ENCODE results near the gene ROCK1. TPM values are rescaled to one million over a fixed set of nuclear protein-coding genes. Genes with fewer than 3 reads are reported as not detected.

ROCK1 gene
- total RNA-seq, 4 donors from 2014 or later = 11.5 to 27.3 (median 18.4) TPM

DNA sequence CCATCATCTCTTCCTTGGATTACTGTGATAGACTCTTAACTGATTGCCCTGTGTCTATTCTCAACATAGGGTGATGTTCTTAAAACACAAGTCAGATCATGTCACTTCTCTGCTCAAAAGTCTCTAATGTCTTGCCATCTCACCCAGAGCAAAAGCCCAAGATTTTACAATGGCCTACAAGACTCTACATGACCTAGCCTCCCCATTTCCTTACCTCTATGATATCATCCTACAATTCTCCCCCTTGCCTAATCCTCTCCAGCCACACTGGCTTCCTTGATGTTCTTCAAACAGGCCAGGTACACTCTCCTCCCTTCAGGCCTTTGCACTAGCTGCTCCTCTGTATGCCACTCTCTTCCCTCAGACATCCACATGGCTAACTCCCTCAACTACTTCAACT, 55.1 kb downstream of the ROCK1 start:
- intact Hi-C loops (cut with DNase I; ENCODE audit: low total_unique reads) = no loop called here
- no peak for TF ChIP-seq POLR2A (IDR thresholded peaks at IDR 0.05)
- TF ChIP-seq CTCF (IDR thresholded peaks at IDR 0.05) = no peak
- H3K4me3 ChIP-seq (ENCODE audit: low read depth, poor library complexity, severe bottlenecking) = no peak overlapping the region
- DNase-seq (ENCODE audit: low spot score in 2 of 2) = no peak

DNA sequence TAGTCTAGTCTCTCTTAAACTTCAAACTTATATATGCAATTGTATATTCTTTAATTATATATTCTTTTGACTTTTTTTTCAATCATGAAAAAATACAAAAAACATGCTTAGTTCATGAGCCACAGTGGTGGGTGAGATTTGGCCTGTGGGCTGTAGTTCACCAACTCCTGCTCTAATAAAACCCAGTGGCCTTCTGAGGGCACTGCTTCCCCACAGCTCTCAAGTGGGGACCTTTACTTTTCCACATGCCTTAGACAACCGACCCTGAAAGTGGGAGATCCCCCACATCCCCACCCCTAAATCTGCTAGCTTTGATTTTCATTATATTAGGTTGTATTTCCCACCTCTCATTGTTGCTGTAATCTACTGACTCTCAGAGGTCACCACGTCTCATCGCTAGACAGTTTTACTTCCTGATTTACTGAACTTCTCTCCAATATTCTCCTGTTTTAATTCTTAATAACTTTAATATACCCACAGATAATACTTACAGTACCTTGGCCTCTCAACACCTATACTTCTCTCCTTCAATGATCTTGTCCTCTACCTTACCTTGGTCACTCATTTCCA, 57.3 kb downstream of the ROCK1 start:
- TF ChIP-seq CTCF (IDR thresholded peaks at IDR 0.05) (no peak), POLR2A (IDR thresholded peaks at IDR 0.05) (no peak)
- H3K4me3 ChIP-seq (ENCODE audit: low read depth, poor library complexity, severe bottlenecking) = no peak overlapping the region
- DNase-seq (ENCODE audit: low spot score in 2 of 2) = no peak
- intact Hi-C loops (cut with DNase I; ENCODE audit: low total_unique reads) = no loop called here
- WGBS, 2 donors = 79% methylated on average over 3 of the region's 3 CpGs

DNA sequence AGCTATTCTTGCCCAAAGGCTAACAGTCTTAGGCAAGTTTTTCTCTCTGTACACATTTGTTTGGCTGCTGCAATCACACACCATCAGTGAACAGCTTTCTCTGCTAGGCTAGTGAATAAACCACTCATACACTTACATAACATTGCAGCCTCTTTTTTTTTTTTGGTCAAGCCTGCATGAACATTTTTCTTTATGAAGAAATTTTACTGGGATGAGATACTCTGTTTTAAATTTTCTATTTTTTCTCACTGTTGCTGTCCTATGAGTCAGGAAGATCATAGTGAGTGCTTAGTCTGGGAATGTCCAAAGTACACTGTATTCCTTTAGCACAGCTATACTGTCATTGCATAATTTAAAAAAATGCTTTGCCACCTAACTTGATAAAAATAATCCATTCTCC, 58.5 kb downstream of the ROCK1 start:
- H3K4me3 ChIP-seq (ENCODE audit: low read depth, poor library complexity, severe bottlenecking) = no peak overlapping the region
- no peak for DNase-seq (ENCODE audit: low spot score in 2 of 2)
- intact Hi-C loops (cut with DNase I; ENCODE audit: low total_unique reads) = no loop called here
- no peak for TF ChIP-seq POLR2A (IDR thresholded peaks at IDR 0.05)
- no peak for TF ChIP-seq CTCF (IDR thresholded peaks at IDR 0.05)

GRCh38 chr18:21052385-21052784, 59.2 kb downstream of the ROCK1 start:
- no peak for TF ChIP-seq POLR2A (IDR thresholded peaks at IDR 0.05)
- no peak for TF ChIP-seq CTCF (IDR thresholded peaks at IDR 0.05)
- WGBS, 2 donors = 91 to 92% methylated on average over 5 of the region's 5 CpGs
- DNase-seq (ENCODE audit: low spot score in 2 of 2) = no peak
- intact Hi-C loops (cut with DNase I; ENCODE audit: low total_unique reads) = no loop called here
- H3K4me3 ChIP-seq (ENCODE audit: low read depth, poor library complexity, severe bottlenecking) = no peak overlapping the region

DNA sequence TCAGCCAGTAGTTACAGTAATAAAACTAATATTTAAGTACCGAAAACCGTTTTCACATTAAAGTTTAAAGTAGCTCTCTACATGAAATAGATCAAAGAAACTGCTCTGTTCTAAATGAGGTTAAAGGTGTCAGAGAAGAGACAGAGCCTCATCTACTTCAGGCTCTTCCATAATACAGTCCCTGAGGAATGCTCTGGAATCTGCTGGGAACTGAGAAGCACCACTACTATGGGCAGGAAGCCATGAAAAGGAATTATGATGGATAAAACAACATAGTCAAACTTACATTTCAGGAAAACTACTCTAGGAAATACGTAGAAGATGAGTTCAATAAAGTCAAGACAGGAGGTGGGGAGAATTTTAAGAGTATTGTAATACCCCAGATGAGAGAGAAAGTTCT, 60.0 kb downstream of the ROCK1 start:
- intact Hi-C loops (cut with DNase I; ENCODE audit: low total_unique reads) = no loop called here
- no peak for TF ChIP-seq POLR2A (IDR thresholded peaks at IDR 0.05)
- H3K4me3 ChIP-seq (ENCODE audit: low read depth, poor library complexity, severe bottlenecking) = no peak overlapping the region
- no peak for DNase-seq (ENCODE audit: low spot score in 2 of 2)
- WGBS, 2 donors = 74 to 83% methylated on average over 3 of the region's 3 CpGs

GRCh38 chr18:21049306-21049705, 62.3 kb downstream of the ROCK1 start:
- no peak overlapping the region for H3K4me3 ChIP-seq (ENCODE audit: low read depth, poor library complexity, severe bottlenecking)
- TF ChIP-seq POLR2A (IDR thresholded peaks at IDR 0.05) (no peak), CTCF (IDR thresholded peaks at IDR 0.05) (no peak)
- intact Hi-C loops (cut with DNase I; ENCODE audit: low total_unique reads) = no loop called here
- DNase-seq (ENCODE audit: low spot score in 2 of 2) = no peak
- 45 to 49% methylated on average over 1 of the region's 1 CpG for WGBS, 2 donors
